HG03354 (cell line): ENCODE measurements around the gene PILRA.
"Not testable (repeated sequence)": the region's sequence is repeated elsewhere in the genome, so short reads cannot be mapped to it uniquely, and the experiment has no call there.

Source experiments
- ATAC-seq: cut with Tn5 transposase; IDR thresholded peaks from one replicate; pipeline ENCODE4 v1.9.1; 2021; ENCODE audit warnings: mild to moderate bottlenecking; ENCODE audit not compliant: unreplicated experiment, poor library complexity, severe bottlenecking

PILRA gene

GRCh38 chr7:100444311-100445278 lies 71.3 kb downstream of the PILRA start:
- no peak for ATAC-seq

GRCh38 chr7:100446040-100446439 lies 72.8 kb downstream of the PILRA start:
- no peak for ATAC-seq

GRCh38 chr7:100447363-100447762 lies 74.1 kb downstream of the PILRA start:
- not testable (repeated sequence) for ATAC-seq

- no peak for ATAC-seq
Observed at GRCh38 chr7:100449190-100449795, 76.0 kb downstream of the PILRA start.
